LNCAP (cell line): ENCODE data around the gene DPH3.

Source experiments
- TF ChIP-seq, protein P1 (sequence below): fragments of 450-650 bp; IDR thresholded peaks from 2 replicates; pipeline ENCODE4 v1.5.1; 2017; ENCODE audit warnings: mild to moderate bottlenecking

The DPH3 gene

GRCh38 chr3:16258866-16259265 is 5.9 kb downstream of the DPH3 start:
- TF ChIP-seq, protein P1, sequence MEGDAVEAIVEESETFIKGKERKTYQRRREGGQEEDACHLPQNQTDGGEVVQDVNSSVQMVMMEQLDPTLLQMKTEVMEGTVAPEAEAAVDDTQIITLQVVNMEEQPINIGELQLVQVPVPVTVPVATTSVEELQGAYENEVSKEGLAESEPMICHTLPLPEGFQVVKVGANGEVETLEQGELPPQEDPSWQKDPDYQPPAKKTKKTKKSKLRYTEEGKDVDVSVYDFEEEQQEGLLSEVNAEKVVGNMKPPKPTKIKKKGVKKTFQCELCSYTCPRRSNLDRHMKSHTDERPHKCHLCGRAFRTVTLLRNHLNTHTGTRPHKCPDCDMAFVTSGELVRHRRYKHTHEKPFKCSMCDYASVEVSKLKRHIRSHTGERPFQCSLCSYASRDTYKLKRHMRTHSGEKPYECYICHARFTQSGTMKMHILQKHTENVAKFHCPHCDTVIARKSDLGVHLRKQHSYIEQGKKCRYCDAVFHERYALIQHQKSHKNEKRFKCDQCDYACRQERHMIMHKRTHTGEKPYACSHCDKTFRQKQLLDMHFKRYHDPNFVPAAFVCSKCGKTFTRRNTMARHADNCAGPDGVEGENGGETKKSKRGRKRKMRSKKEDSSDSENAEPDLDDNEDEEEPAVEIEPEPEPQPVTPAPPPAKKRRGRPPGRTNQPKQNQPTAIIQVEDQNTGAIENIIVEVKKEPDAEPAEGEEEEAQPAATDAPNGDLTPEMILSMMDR, result no peak

DNA sequence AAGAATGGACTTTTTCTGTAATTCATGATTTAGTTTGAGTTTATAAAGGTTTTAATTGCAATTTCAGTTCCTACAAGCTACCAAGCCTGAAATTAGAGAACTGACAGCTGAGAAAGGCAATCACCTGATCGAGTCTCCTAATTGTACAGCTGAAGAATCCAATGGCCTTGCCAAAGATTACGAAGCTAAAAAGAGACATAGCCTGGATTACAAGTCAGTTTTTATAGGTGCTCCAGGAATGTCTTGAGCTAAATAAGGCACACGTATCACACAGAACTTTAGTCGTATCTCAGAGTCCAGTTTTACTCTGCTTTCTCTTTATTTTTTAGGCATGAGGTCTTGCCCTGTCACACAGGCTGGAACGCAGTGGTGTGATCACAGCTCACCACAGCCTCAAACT is 6.6 kb downstream of the DPH3 start:
- TF ChIP-seq, protein P1, result no peak

DNA sequence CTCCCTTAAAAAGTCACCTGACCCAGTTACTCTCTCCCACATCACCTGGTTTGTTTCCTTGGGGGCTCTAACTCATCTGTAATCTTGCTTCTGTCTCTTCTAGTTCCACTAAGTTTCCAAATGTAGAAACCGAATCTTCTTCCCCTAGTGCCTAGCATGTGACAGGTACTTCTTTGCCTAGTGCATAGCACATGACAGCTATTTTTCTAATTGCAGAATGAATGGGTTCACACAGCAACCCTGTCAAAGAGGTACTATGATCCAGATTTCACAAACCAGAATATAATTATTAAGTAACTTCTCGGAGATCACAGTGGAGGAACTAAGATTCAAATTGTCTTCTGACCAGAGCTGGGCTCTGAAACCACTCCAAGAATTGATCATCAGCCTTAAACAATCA is 7.4 kb downstream of the DPH3 start:
- TF ChIP-seq, protein P1, result no peak

- TF ChIP-seq, protein P1, result no peak
Measured at GRCh38 chr3:16255726-16256125, 9.0 kb downstream of the DPH3 start.

DNA sequence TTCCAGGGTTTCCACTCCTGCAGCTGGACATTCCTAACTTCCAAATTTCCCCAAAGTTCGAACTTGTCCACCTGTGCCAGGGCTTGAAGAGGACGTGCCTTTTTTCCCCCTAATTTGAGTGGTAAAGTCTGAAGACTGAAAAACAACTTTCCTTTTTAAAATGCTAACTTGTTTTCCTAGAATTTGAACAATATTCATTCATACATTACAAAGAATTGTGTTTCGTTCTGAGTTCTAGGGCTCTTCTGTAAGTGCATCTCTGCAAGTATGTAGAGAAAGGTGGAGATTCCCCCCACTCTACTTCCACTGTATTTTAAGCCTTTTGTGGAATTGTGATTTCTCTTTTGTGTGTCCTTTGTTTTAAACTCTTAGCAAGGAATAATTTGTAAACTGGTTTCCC is 9.4 kb downstream of the DPH3 start:
- TF ChIP-seq, protein P1, result no peak

DNA sequence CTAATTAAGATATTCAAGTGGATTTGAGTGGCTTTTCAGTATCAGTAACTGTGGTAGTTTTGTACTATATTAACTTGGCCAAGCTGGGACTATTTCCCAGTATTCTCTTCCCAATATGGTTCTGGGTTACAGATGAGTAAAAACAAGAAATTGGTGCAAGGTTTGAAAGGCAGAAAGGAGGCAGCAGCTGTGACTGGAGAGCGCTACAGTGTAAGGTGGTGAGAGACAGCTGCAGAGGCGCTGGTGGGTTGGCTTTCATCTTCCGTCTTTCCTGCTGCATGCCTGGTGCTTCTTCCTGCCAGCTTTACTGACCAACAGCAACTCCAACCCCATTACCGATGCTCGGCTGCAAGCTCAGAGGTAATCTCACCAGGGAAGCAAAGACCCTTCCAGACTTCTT is 9.8 kb downstream of the DPH3 start:
- TF ChIP-seq, protein P1, result no peak

DNA sequence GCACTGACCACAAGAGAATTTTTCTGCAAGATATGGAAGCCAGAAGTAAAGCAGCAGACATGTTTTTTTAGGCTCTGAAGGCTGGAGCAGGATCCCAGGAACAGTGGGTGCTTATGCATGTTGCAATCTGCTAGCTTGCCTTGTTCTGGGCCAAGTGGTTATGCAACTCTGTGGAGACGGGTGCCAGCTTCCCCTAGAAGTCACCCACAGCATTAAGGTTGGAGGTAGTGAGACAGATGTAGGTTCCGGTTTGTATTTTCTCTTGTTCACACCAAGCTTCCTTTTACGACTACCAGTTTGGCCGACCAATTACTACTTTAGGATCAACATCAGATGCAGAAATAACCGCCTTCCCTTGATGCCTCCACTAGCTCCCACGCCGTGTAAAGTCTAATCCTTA is 11.1 kb downstream of the DPH3 start:
- TF ChIP-seq, protein P1, result no peak

- TF ChIP-seq, protein P1, result no peak
Measured at GRCh38 chr3:16252988-16253387, 11.8 kb downstream of the DPH3 start.
